HG03342 (cell line): ENCODE measurements around the gene TCF12.

Experiments used
- ATAC-seq: cut with Tn5 transposase; IDR thresholded peaks from one replicate; pipeline ENCODE4 v1.9.1; 2021; ENCODE audit warnings: mild to moderate bottlenecking, moderate library complexity; ENCODE audit not compliant: unreplicated experiment

TCF12 gene

GRCh38 chr15:57309856-57310760 is 391.7 kb downstream of the TCF12 start:
- ATAC-seq: no peak

GRCh38 chr15:57310876-57311275 is 392.4 kb downstream of the TCF12 start:
- no peak for ATAC-seq

- ATAC-seq: no peak
Measured at GRCh38 chr15:57312006-57312317, 393.5 kb downstream of the TCF12 start.

GRCh38 chr15:57312318-57313133 is 394.1 kb downstream of the TCF12 start:
- no peak for ATAC-seq

- no peak for ATAC-seq
Measured at GRCh38 chr15:57313134-57313483, 394.7 kb downstream of the TCF12 start.

GRCh38 chr15:57314221-57314620 is 395.8 kb downstream of the TCF12 start:
- ATAC-seq: no peak

GRCh38 chr15:57316451-57316850 is 398.0 kb downstream of the TCF12 start:
- no peak for ATAC-seq

- ATAC-seq: no peak
Measured at GRCh38 chr15:57319226-57319918, 400.9 kb downstream of the TCF12 start.

- ATAC-seq: no peak
Measured at GRCh38 chr15:57319919-57320560, 401.6 kb downstream of the TCF12 start.

- ATAC-seq: no peak
Measured at GRCh38 chr15:57320631-57321220, 402.3 kb downstream of the TCF12 start.

GRCh38 chr15:57321485-57321884 is 403.0 kb downstream of the TCF12 start:
- no peak for ATAC-seq

GRCh38 chr15:57321973-57322601 is 403.6 kb downstream of the TCF12 start:
- ATAC-seq: no peak

GRCh38 chr15:57322602-57323250 is 404.3 kb downstream of the TCF12 start:
- no peak for ATAC-seq

- ATAC-seq: no peak
Measured at GRCh38 chr15:57323299-57323805, 404.9 kb downstream of the TCF12 start.

- no peak for ATAC-seq
Measured at GRCh38 chr15:57323806-57324589, 405.6 kb downstream of the TCF12 start.

GRCh38 chr15:57324590-57324890 is 406.1 kb downstream of the TCF12 start:
- ATAC-seq: no peak

- no peak for ATAC-seq
Measured at GRCh38 chr15:57324944-57325679, 406.7 kb downstream of the TCF12 start.

GRCh38 chr15:57326196-57326595 is 407.8 kb downstream of the TCF12 start:
- ATAC-seq: no peak
